SK-N-SH (cell line): ENCODE data around the gene LRRC3C. TPM values are rescaled to one million over a fixed set of nuclear protein-coding genes. Genes with fewer than 3 reads are reported as not detected.

Experiments used
- CTCF ChIA-PET: fragments of 300-600, 350-600 bp; formaldehyde crosslinking; extraction: SDS; loops from one replicate; lab custom pipeline; 2021; lab: Yijun Ruan, JAX
- POLR2A ChIA-PET: fragments of 350-600 bp; sonication (Branson Sonifier 250); formaldehyde crosslinking; extraction: SDS; loops from one replicate; lab custom pipeline; 2020; ENCODE audit warnings: antibody characterized with exemption, inconsistent platforms; lab: Yijun Ruan, JAX
- DNase-seq: peaks from one replicate; pipeline ENCODE4 v3.0.0; 2012
- H2AFZ ChIP-seq: fragments of 200-600 bp; sonication (generic); 2 replicates; pipeline ENCODE4 v1.8.1; 2016; ENCODE audit warnings: antibody characterized with exemption, mild to moderate bottlenecking, low read depth
- H3F3A ChIP-seq: fragments of 200-600 bp; sonication (generic); replicated peaks from 2 replicates; pipeline ENCODE3; 2016; ENCODE audit warnings: antibody characterized with exemption, mild to moderate bottlenecking; ENCODE audit not compliant: insufficient read depth
- H3K27ac ChIP-seq, 2 experiments: fragments of 200-500 bp in 1 of 2; fragments of 200-600 bp in 1 of 2; sonication (Bioruptor generic) in 1 of 2; sonication (generic), shearing (Covaris generic) in 1 of 2; 2 replicates each; pipeline versions ENCODE4 v1.5.1 to v1.6.1; 2014 to 2016; ENCODE audit warnings: low read depth in 2 of 2, inconsistent platforms in 1 of 2, low read length in 1 of 2, mild to moderate bottlenecking in 1 of 2, mixed read lengths in 1 of 2
- H3K27me3 ChIP-seq: fragments of 200-600 bp; sonication (generic), shearing (Covaris generic); 2 replicates; pipeline ENCODE4 v1.6.1; 2016; ENCODE audit warnings: mixed run types; ENCODE audit not compliant: insufficient read depth
- H3K36me3 ChIP-seq, 2 experiments: fragments of 200-500 bp in 1 of 2; fragments of 200-600 bp in 1 of 2; sonication (Bioruptor generic) in 1 of 2; sonication (generic) in 1 of 2; replicated peaks in 1 of 2; 2 replicates each; pipeline versions ENCODE3 to v1.5.1; 2014 to 2016; ENCODE audit warnings: low read length in 1 of 2, mild to moderate bottlenecking in 1 of 2; ENCODE audit not compliant: insufficient read depth in 2 of 2, control insufficient read depth in 1 of 2
- H3K4me1 ChIP-seq, 2 experiments: fragments of 200-500 bp in 1 of 2; fragments of 200-600 bp in 1 of 2; sonication (Bioruptor generic) in 1 of 2; sonication (generic), shearing (Covaris generic) in 1 of 2; 2 replicates each; pipeline versions ENCODE4 v1.5.1 to v1.6.1; 2014 to 2016; ENCODE audit warnings: low read depth in 1 of 2, low read length in 1 of 2, mixed run types in 1 of 2; ENCODE audit not compliant: insufficient read depth in 2 of 2, control insufficient read depth in 1 of 2
- H3K4me2 ChIP-seq: fragments of 200-600 bp; sonication (generic), shearing (Covaris generic); 2 replicates; pipeline ENCODE4 v1.6.1; 2017; ENCODE audit warnings: mixed run types
- H3K4me3 ChIP-seq, 2 experiments: fragments of 200-500 bp in 1 of 2; fragments of 200-600 bp in 1 of 2; sonication (Bioruptor generic) in 1 of 2; sonication (generic), shearing (Covaris generic) in 1 of 2; 2 replicates each; pipeline versions ENCODE4 v1.5.1 to v1.8.1; 2014 to 2016; ENCODE audit warnings: low read depth in 2 of 2, inconsistent platforms in 1 of 2, low read length in 1 of 2, mild to moderate bottlenecking in 1 of 2, mixed read lengths in 1 of 2, moderate library complexity in 1 of 2
- H3K79me2 ChIP-seq: fragments of 200-600 bp; sonication (generic); 2 replicates; pipeline ENCODE4 v1.8.1; 2017; ENCODE audit warnings: mild to moderate bottlenecking; ENCODE audit not compliant: insufficient read depth
- H3K9ac ChIP-seq: fragments of 200-600 bp; sonication (generic); 2 replicates; pipeline ENCODE4 v1.6.1; 2017; ENCODE audit warnings: mixed run types
- H3K9me2 ChIP-seq: fragments of 200-600 bp; sonication (generic); 2 replicates; pipeline ENCODE4 v1.6.1; 2017; ENCODE audit warnings: mixed run types
- H3K9me3 ChIP-seq: fragments of 200-600 bp; sonication (generic); 2 replicates; pipeline ENCODE4 v1.6.1; 2017; ENCODE audit warnings: mixed run types, mild to moderate bottlenecking, moderate library complexity
- H4K20me1 ChIP-seq: fragments of 200-600 bp; sonication (generic); 2 replicates; pipeline ENCODE4 v1.6.1; 2017; ENCODE audit warnings: mild to moderate bottlenecking, mixed run types; ENCODE audit not compliant: insufficient read depth
- CTCF ChIP-seq: fragments of 200-600 bp; sonication (generic); IDR thresholded peaks from 2 replicates; pipeline ENCODE4 v1.6.1; 2017; ENCODE audit warnings: antibody characterized with exemption, mild to moderate bottlenecking, moderate library complexity
- EP300 ChIP-seq, 2 experiments: IDR thresholded peaks; 2 replicates each; pipeline versions ENCODE4 v1.4.0 to v1.6.1; 2012; ENCODE audit warnings: borderline replicate concordance in 1 of 2, low read depth in 1 of 2, low read length in 1 of 2
- EZH2phosphoT487 ChIP-seq: fragments of 200-600 bp; sonication (generic); IDR thresholded peaks from 2 replicates; pipeline ENCODE4 v1.6.1; 2017; ENCODE audit warnings: low read depth, mixed run types, mild to moderate bottlenecking, antibody characterized with exemption, moderate library complexity, borderline replicate concordance
- FOSL2 ChIP-seq: IDR thresholded peaks from 2 replicates; pipeline ENCODE4 v1.4.0; 2012; ENCODE audit warnings: low read depth, mild to moderate bottlenecking, moderate library complexity, borderline replicate concordance
- FOXJ3 ChIP-seq: sonication (generic); formaldehyde crosslinking; IDR thresholded peaks from 2 replicates; pipeline ENCODE4 v1.5.1; 2020; ENCODE audit warnings: mild to moderate bottlenecking, missing genetic modification reagents
- GATA2 ChIP-seq: sonication (generic); formaldehyde crosslinking; IDR thresholded peaks from 2 replicates; pipeline ENCODE4 v1.5.0; 2020; ENCODE audit warnings: mild to moderate bottlenecking, missing genetic modification reagents
- MEF2A ChIP-seq: IDR thresholded peaks from 2 replicates; pipeline ENCODE4 v1.4.0; 2012; ENCODE audit warnings: low read depth, borderline replicate concordance
- MXI1 ChIP-seq: IDR thresholded peaks from 2 replicates; pipeline ENCODE4 v1.6.1; 2012; ENCODE audit warnings: mild to moderate bottlenecking, low read depth, low read length, improper control_type of control experiment
- POLR2AphosphoS5 ChIP-seq: IDR thresholded peaks from 2 replicates; pipeline ENCODE4 v1.6.1; 2012; ENCODE audit warnings: low read depth, low read length
- RFX5 ChIP-seq: IDR thresholded peaks from 2 replicates; pipeline ENCODE4 v1.6.1; 2012; ENCODE audit warnings: mild to moderate bottlenecking, improper control_type of control experiment, low read length
- SMC3 ChIP-seq: IDR thresholded peaks from 2 replicates; pipeline ENCODE4 v1.6.1; 2012; ENCODE audit warnings: low read depth, low read length, improper control_type of control experiment
- YY1 ChIP-seq: IDR thresholded peaks from 2 replicates; pipeline ENCODE4 v1.4.0; 2012; ENCODE audit warnings: low read depth, mild to moderate bottlenecking
- WGBS: methylation state at CpG from one replicate; pipeline ENCODE4 v1.1.6; 2017; ENCODE audit warnings: low lambda C conversion rate; 5-methylcytosine and 5-hydroxymethylcytosine counted together
- polyA plus RNA-seq, 3 experiments: library from polyadenylated mRNA; depleted of rRNA; stranded (reverse); fragments of >200 nt; gene quantifications; 2 replicates each; pipeline ENCODE4 v1.2.3, GENCODE V29; 2012
- TF ChIP-seq, protein P1 (sequence below): IDR thresholded peaks from 2 replicates; pipeline ENCODE4 v1.4.0; 2012; ENCODE audit warnings: low read depth
- TF ChIP-seq, protein P2 (sequence below): IDR thresholded peaks from 2 replicates; pipeline ENCODE4 v1.4.0; 2012; ENCODE audit warnings: low read depth, borderline replicate concordance

Gene LRRC3C
- polyA plus RNA-seq, 1 of the 3 experiments (the other 2 are of a cell fraction): not detected

GRCh38 chr17:39974433-39974832, 46.9 kb downstream of the LRRC3C start:
- Histone ChIP-seq H4K20me1 (no peaks in the 10 kb centered on the region), H3K36me3 (no peaks in the 10 kb centered on the region), H3F3A (peaks cover 14% of the 10 kb centered on the region), H2AFZ (no peak overlapping the region), H3K4me1 (peaks cover 0 to 9% of the 10 kb centered on the region in 2 experiments; a peak in 3 of 4 replicates), H3K4me3 (no peak overlapping the region), H3K9me2 (no peaks in the 10 kb centered on the region), H3K4me2 (no peak overlapping the region), H3K27me3 (no peaks in the 10 kb centered on the region), H3K79me2 (no peaks in the 10 kb centered on the region), H3K9me3 (no peaks in the 10 kb centered on the region), H3K9ac (no peak overlapping the region), H3K27ac (no peak overlapping the region)
- DNase-seq: no peak
- TF ChIP-seq EP300 (IDR thresholded peaks at IDR 0.05; ENCODE audit: borderline replicate concordance in 1 of 2, low read depth in 1 of 2, low read length in 1 of 2) (no peak), RFX5 (no peak), GATA2 (CRISPR knock-in tag) (no peak), POLR2AphosphoS5 (no peak), FOSL2 (no peak), MEF2A (no peak), EZH2phosphoT487 (no peak), CTCF (no peak), SMC3 (no peak), FOXJ3 (CRISPR knock-in tag) (no peak)
- TF ChIP-seq, protein P1, sequence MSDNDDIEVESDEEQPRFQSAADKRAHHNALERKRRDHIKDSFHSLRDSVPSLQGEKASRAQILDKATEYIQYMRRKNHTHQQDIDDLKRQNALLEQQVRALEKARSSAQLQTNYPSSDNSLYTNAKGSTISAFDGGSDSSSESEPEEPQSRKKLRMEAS: no peak
- WGBS: 73% methylated on average over 4 of the region's 5 CpGs
- ChIA-PET POLR2A (no interaction called here), CTCF (interaction anchor here (1.0 kb wide), 1 partner anchor 18 kb away, joined by 3 read pairs; no protein-coding TSS in a partner anchor)

- H3K4me2 ChIP-seq: no peak overlapping the region
- no peak overlapping the region for H2AFZ ChIP-seq
- no peaks in the 10 kb centered on the region for H3K36me3 ChIP-seq
- no peaks in the 10 kb centered on the region for H3K27me3 ChIP-seq
- no peak overlapping the region for H3K4me3 ChIP-seq
- H3K79me2 ChIP-seq: peaks cover 1% of the 10 kb centered on the region
- H4K20me1 ChIP-seq: no peaks in the 10 kb centered on the region
- ChIA-PET CTCF (interaction anchor here (1.1 to 1.3 kb wide), 2 partner anchors 14 to 18 kb away, joined by 3 to 5 read pairs; no protein-coding TSS in a partner anchor), POLR2A (interaction anchor here (1.0 kb wide), 1 partner anchor 17 kb away, joined by 4 read pairs; no protein-coding TSS in a partner anchor)
- no peaks in the 10 kb centered on the region for H3K9me3 ChIP-seq
- peaks cover 14% of the 10 kb centered on the region for H3F3A ChIP-seq
- peaks cover 0 to 14% of the 10 kb centered on the region in 2 experiments; a peak in 3 of 4 replicates for H3K4me1 ChIP-seq
- H3K27ac ChIP-seq: no peak overlapping the region
- H3K9ac ChIP-seq: no peak overlapping the region
- no peaks in the 10 kb centered on the region for H3K9me2 ChIP-seq
- TF ChIP-seq, protein P2, sequence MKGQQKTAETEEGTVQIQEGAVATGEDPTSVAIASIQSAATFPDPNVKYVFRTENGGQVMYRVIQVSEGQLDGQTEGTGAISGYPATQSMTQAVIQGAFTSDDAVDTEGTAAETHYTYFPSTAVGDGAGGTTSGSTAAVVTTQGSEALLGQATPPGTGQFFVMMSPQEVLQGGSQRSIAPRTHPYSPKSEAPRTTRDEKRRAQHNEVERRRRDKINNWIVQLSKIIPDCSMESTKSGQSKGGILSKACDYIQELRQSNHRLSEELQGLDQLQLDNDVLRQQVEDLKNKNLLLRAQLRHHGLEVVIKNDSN: no peak
- TF ChIP-seq RFX5: no peak
- no peak for TF ChIP-seq MXI1
- TF ChIP-seq, protein P1: no peak
- no peak for TF ChIP-seq YY1
- DNase-seq: no peak
- 60% methylated on average over 4 of the region's 4 CpGs for WGBS
These were observed 48.3 kb downstream of the LRRC3C start for GRCh38 chr17:39975801-39976200.
